Caco-2 (cell line): ENCODE results near the gene UBTD2. TPM values are rescaled to one million over a fixed set of nuclear protein-coding genes. Genes with fewer than 3 reads are reported as not detected.
A peak's percentile ranks its signal among the peaks of the same experiment; 100 is the strongest.

Source experiments
- BruUV-seq: library from RNA; stranded (reverse); fragments of 400-500 nt; replicated peaks from 2 replicates; lab custom pipeline; 2021; lab: Mats Ljungman, UMichigan
- CTCF ChIA-PET: fragments of 300-600 bp; sonication (Branson Sonifier 250); formaldehyde crosslinking; loops from one replicate; lab custom pipeline; 2022; ENCODE audit warnings: antibody characterized with exemption; lab: Charles Lee
- POLR2A ChIA-PET: fragments of 300-600 bp; sonication (Branson Sonifier 250); formaldehyde crosslinking; loops from one replicate; lab custom pipeline; 2022; ENCODE audit warnings: antibody characterized with exemption; lab: Charles Lee
- DNase-seq, 2 experiments: peaks; one replicate each; pipeline versions ENCODE4 v3.0.0 to v3.0.0-alpha.2; 2020 to 2022
- H3K27me3 ChIP-seq: replicated peaks from 2 replicates; pipeline ENCODE4 v1.6.0; 2011; ENCODE audit warnings: low read length; ENCODE audit not compliant: control insufficient read depth, insufficient read depth
- H3K36me3 ChIP-seq: 2 replicates; pipeline ENCODE4 v1.5.1; 2011; ENCODE audit warnings: low read length; ENCODE audit not compliant: control insufficient read depth, insufficient read depth
- H3K4me1 ChIP-seq: fragments of 250-450 bp; sonication (Bioruptor Pico); 2 replicates; pipeline ENCODE4 v1.5.1; 2020; ENCODE audit warnings: mild to moderate bottlenecking
- H3K4me3 ChIP-seq: 2 replicates; pipeline ENCODE4 v1.5.1; 2011; ENCODE audit warnings: low read depth, mild to moderate bottlenecking, control low read depth, low read length
- H3K9me3 ChIP-seq: fragments of 250-450 bp; sonication (Bioruptor Pico); 2 replicates; pipeline ENCODE4 v1.5.1; 2020; ENCODE audit warnings: mild to moderate bottlenecking, moderate library complexity
- H3K27ac Mint-ChIP-seq: one replicate; pipeline ENCODE4 v1.8.0; 2022; ENCODE audit warnings: mixed read lengths; ENCODE audit not compliant: unreplicated experiment
- H3K27me3 Mint-ChIP-seq: one replicate; pipeline ENCODE4 v1.8.0; 2022; ENCODE audit warnings: mixed read lengths; ENCODE audit not compliant: insufficient read depth, unreplicated experiment
- H3K36me3 Mint-ChIP-seq: one replicate; pipeline ENCODE4 v1.8.0; 2022; ENCODE audit warnings: mild to moderate bottlenecking, mixed read lengths; ENCODE audit not compliant: insufficient read depth, unreplicated experiment
- H3K4me1 Mint-ChIP-seq: one replicate; pipeline ENCODE4 v1.8.0; 2022; ENCODE audit warnings: low read depth, mixed read lengths; ENCODE audit not compliant: unreplicated experiment
- H3K4me3 Mint-ChIP-seq: one replicate; pipeline ENCODE4 v1.8.0; 2022; ENCODE audit warnings: mild to moderate bottlenecking, moderate library complexity, mixed read lengths; ENCODE audit not compliant: unreplicated experiment
- H3K9me3 Mint-ChIP-seq: one replicate; pipeline ENCODE4 v1.8.0; 2022; ENCODE audit warnings: mixed read lengths; ENCODE audit not compliant: unreplicated experiment
- intact Hi-C: fragments of 100-400 bp; cut with micrococcal nuclease; formaldehyde crosslinking; loops from one replicate; pipeline ENCODE4 v1.10.0; 2022; ENCODE audit not compliant: unreplicated experiment
- total RNA-seq: library from RNA; stranded (reverse); gene quantifications from 2 replicates; pipeline ENCODE4 v1.2.3, GENCODE V29; 2022
- TF ChIP-seq, protein P1 (sequence below), 2 experiments: fragments of 200-600 bp in 1 of 2; IDR thresholded peaks; 1 replicate in 1 of 2; 2 replicates in 1 of 2; pipeline versions ENCODE4 v1.5.1 to v1.8.0; 2011 to 2022; ENCODE audit warnings: antibody characterized with exemption in 1 of 2, control low read depth in 1 of 2, inconsistent platforms in 1 of 2, low read depth in 1 of 2, low read length in 1 of 2, mild to moderate bottlenecking in 1 of 2, moderate library complexity in 1 of 2; ENCODE audit not compliant: insufficient read depth in 1 of 2, severe bottlenecking in 1 of 2, unreplicated experiment in 1 of 2

UBTD2 gene
- total RNA-seq, 1 experiment from 2014 or later = 32.4 TPM

GRCh38 chr5:172278356-172278755 lies 5.2 kb downstream of the UBTD2 start:
- Mint-ChIP-seq H3K36me3 (peaks cover 22% of the 10 kb centered on the region), H3K4me3 (no peak overlapping the region), H3K9me3 (no peaks in the 10 kb centered on the region), H3K27me3 (no peaks in the 10 kb centered on the region), H3K4me1 (peaks cover 24% of the 10 kb centered on the region), H3K27ac (no peak overlapping the region)
- H3K36me3 ChIP-seq = no peaks in the 10 kb centered on the region; the same call in 1 of the 2 replicates
- no peak overlapping the region for H3K4me3 ChIP-seq
- ChIA-PET POLR2A (no interaction called here), CTCF (no interaction called here)
- no TSS peak for BruUV-seq
- intact Hi-C loops = no loop called here
- no peaks in the 10 kb centered on the region for H3K4me1 ChIP-seq
- H3K27me3 ChIP-seq = no peaks in the 10 kb centered on the region
- no peak for DNase-seq
- TF ChIP-seq, protein P1, sequence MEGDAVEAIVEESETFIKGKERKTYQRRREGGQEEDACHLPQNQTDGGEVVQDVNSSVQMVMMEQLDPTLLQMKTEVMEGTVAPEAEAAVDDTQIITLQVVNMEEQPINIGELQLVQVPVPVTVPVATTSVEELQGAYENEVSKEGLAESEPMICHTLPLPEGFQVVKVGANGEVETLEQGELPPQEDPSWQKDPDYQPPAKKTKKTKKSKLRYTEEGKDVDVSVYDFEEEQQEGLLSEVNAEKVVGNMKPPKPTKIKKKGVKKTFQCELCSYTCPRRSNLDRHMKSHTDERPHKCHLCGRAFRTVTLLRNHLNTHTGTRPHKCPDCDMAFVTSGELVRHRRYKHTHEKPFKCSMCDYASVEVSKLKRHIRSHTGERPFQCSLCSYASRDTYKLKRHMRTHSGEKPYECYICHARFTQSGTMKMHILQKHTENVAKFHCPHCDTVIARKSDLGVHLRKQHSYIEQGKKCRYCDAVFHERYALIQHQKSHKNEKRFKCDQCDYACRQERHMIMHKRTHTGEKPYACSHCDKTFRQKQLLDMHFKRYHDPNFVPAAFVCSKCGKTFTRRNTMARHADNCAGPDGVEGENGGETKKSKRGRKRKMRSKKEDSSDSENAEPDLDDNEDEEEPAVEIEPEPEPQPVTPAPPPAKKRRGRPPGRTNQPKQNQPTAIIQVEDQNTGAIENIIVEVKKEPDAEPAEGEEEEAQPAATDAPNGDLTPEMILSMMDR (IDR thresholded peaks at IDR 0.05; ENCODE audit: insufficient read depth in 1 of 2, low read depth in 1 of 2, low read length in 1 of 2, severe bottlenecking in 1 of 2, unreplicated experiment in 1 of 2) = no peak
- no peaks in the 10 kb centered on the region for H3K9me3 ChIP-seq

DNA sequence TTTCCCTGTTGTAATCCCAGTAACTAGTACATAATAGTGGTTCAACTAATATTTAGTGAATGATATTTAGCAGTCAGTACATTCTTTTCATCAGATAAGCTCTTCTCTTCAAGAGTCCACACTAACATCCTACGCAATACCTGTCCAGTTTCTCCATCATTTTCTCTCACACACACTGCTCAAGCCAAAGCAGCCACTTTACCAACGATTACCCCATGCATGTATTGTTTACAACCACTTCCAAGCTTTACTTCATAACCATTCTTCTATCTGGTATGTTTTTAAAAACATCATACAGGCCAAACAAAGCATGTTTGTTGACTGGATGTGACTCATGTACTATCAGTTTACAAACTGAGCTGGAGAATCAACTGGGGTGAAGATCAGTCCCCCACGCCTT lies 7.3 kb downstream of the UBTD2 start:
- Histone ChIP-seq H3K4me3 (no peak overlapping the region), H3K9me3 (no peaks in the 10 kb centered on the region), H3K27me3 (no peaks in the 10 kb centered on the region), H3K4me1 (no peaks in the 10 kb centered on the region), H3K36me3 (no peaks in the 10 kb centered on the region; the same call in 1 of the 2 replicates)
- ChIA-PET CTCF (no interaction called here), POLR2A (no interaction called here)
- Mint-ChIP-seq H3K4me1 (peaks cover 15% of the 10 kb centered on the region), H3K4me3 (no peak overlapping the region), H3K27ac (no peak overlapping the region), H3K9me3 (no peaks in the 10 kb centered on the region), H3K36me3 (peaks cover 28% of the 10 kb centered on the region), H3K27me3 (no peaks in the 10 kb centered on the region)
- intact Hi-C loops = no loop called here
- no peak for DNase-seq
- BruUV-seq = no TSS peak
- TF ChIP-seq, protein P1 (IDR thresholded peaks at IDR 0.05; ENCODE audit: insufficient read depth in 1 of 2, low read depth in 1 of 2, low read length in 1 of 2, severe bottlenecking in 1 of 2, unreplicated experiment in 1 of 2) = no peak

DNA sequence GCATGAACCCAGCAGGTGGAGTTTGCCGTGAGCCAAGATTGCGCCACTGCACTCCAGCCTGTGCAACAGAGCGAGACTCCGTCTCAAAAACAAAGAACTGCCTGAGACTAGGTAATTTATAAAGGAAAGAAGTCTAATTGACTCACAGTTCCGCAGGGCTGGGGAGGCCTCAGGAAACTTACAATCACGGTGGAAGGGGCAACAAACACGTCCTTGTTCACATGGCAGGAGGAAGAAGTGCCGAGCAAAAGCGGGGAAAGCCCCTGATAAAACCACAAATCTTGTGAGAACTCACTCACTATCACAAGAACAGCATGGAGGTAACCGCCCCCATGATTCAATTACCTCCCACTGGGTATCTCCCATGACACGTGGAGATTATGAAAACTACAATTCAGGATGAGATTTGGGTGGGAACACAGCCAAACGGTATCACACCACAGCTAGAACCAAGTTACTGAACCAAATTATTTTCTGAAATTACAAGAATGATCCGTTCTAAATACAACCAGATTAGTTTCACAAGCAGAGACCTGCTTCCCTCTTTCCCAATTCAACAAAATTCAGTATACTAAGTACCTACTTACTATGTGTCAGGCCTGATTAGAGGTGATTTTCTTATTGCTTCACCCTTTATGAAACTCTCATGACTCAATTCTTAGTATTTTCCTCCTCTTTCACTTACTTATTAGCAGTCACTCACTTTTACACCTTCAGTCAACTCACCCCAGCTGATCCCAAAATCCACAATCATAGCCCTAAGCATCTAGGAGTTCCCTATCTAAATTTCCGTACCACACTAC lies 8.4 kb downstream of the UBTD2 start:
- H3K4me1 Mint-ChIP-seq = peaks cover 15% of the 10 kb centered on the region
- H3K36me3 Mint-ChIP-seq = peaks cover 28% of the 10 kb centered on the region
- TF ChIP-seq, protein P1 (IDR thresholded peaks at IDR 0.05; ENCODE audit: insufficient read depth in 1 of 2, low read depth in 1 of 2, low read length in 1 of 2, severe bottlenecking in 1 of 2, unreplicated experiment in 1 of 2) = no peak
- BruUV-seq = TSS peak; percentile 0
- Histone ChIP-seq H3K4me3 (no peak overlapping the region), H3K9me3 (no peaks in the 10 kb centered on the region), H3K27me3 (no peaks in the 10 kb centered on the region), H3K36me3 (no peaks in the 10 kb centered on the region; the same call in 1 of the 2 replicates), H3K4me1 (no peaks in the 10 kb centered on the region)
- no peak for DNase-seq
- H3K27me3 Mint-ChIP-seq = no peaks in the 10 kb centered on the region
- H3K4me3 Mint-ChIP-seq = no peak overlapping the region
- H3K9me3 Mint-ChIP-seq = no peaks in the 10 kb centered on the region
- no peak overlapping the region for H3K27ac Mint-ChIP-seq
- ChIA-PET POLR2A (no interaction called here), CTCF (no interaction called here)
- intact Hi-C loops = no loop called here
